Adrenal gland (tissue), 12 donors: ENCODE measurements around the gene SHKBP1. TPM values are rescaled to one million over a fixed set of nuclear protein-coding genes. Genes with fewer than 3 reads are reported as not detected.

Experiments used
- DNase-seq, 7 donors: peaks; one replicate each; pipeline ENCODE4 v3.0.0-alpha.2; 2019 to 2020
- H3K27ac ChIP-seq, 5 donors: fragments of 200-600 bp; sonication (generic) in 4 of 5; 1 replicate in 3 of 5; 2 replicates in 2 of 5; pipeline versions ENCODE4 v1.5.1 to v1.8.0; 2016 to 2020; ENCODE audit warnings: mild to moderate bottlenecking in 1 of 5
- H3K27me3 ChIP-seq: fragments of 200-600 bp; 2 replicates; pipeline ENCODE4 v1.8.0; 2021
- H3K36me3 ChIP-seq, 2 donors: fragments of 200-600 bp; replicated peaks in 1 of 2; 1 replicate in 1 of 2; 2 replicates in 1 of 2; pipeline versions ENCODE4 v1.5.1 to v1.8.0; 2018 to 2022
- H3K4me1 ChIP-seq, 2 donors: fragments of 200-600 bp; replicated peaks in 1 of 2; 1 replicate in 1 of 2; 2 replicates in 1 of 2; pipeline versions ENCODE4 v1.5.1 to v1.8.0; 2018 to 2021
- H3K4me3 ChIP-seq, 4 donors: fragments of 200-600 bp; sonication (generic) in 3 of 4; one replicate each; pipeline ENCODE4 v1.5.1; 2016 to 2018
- H3K9me3 ChIP-seq, 3 donors: fragments of 200-600 bp; sonication (generic) in 1 of 3; replicated peaks in 1 of 3; 1 replicate in 2 of 3; 2 replicates in 1 of 3; pipeline versions ENCODE4 v1.5.1 to v1.8.0; 2016 to 2021
- POLR2A ChIP-seq, 2 donors: fragments of 450-650 bp; IDR thresholded peaks; one replicate each; pipeline ENCODE4 v1.6.1; 2017; ENCODE audit warnings: antibody characterized with exemption in 2 of 2, mild to moderate bottlenecking in 2 of 2, moderate library complexity in 1 of 2
- WGBS, 4 donors: extraction: QIAGEN DNeasy Blood & Tissue Kit in 2 of 4; methylation state at CpG; one replicate each; pipeline versions ENCODE4 v1.1.5 to v1.1.7; 2013 to 2017; 5-methylcytosine and 5-hydroxymethylcytosine counted together
- intact Hi-C, 2 donors: fragments of 100-400 bp; cut with DNase I; formaldehyde crosslinking; loops; one replicate each; pipeline versions ENCODE4 v1.14.1 to v1.15.0; 2022 to 2023
- polyA plus RNA-seq, 3 donors: library from polyadenylated mRNA; stranded (reverse); fragments of 200-250 nt in 2 of 3; fragments of 350-450 nt in 1 of 3; fragmentation: Illumina TruSeq in 1 of 3; extraction: RNeasy Lipid Tissue Mini Kit (QIAGEN cat#74804) in 1 of 3; gene quantifications; one replicate each; pipeline ENCODE4 v1.2.3, GENCODE V29; 2013 to 2014
- total RNA-seq, 9 donors: library from RNA; depleted of rRNA in 4 of 9; stranded (reverse); fragments of >200 nt in 4 of 9; fragments of 120-200 nt in 1 of 9; fragmentation: NEBNext Ultra II Directional in 1 of 9; extraction: Animal tissue kit (Norgen Biotek cat#: 25700) in 1 of 9; gene quantifications; one replicate each; pipeline versions ENCODE4 v1.1.0 to v1.2.4, GENCODE V29; 2013 to 2023
- TF ChIP-seq, protein P1 (sequence below), 6 experiments: fragments of 450-650 bp in 4 of 6; fragments of 200-600 bp in 2 of 6; sonication (generic) in 1 of 6; IDR thresholded peaks; 1 replicate in 5 of 6; 2 replicates in 1 of 6; pipeline versions ENCODE4 v1.5.1 to v1.8.0; 2016 to 2021; ENCODE audit warnings: antibody characterized with exemption in 6 of 6, mild to moderate bottlenecking in 2 of 6, moderate library complexity in 1 of 6
- donor health status: healthy with polysubstance abuse.
- donor health status: Bipolar disorder and iron deficiency.
- donor health status: DM: yes; HTN: yes; CAD: no.
- donor health status: DM: no; HTN: no; CAD: no.
- donor health status: DM: no; HTN: no; CAD: no.
- donor health status: DM: yes; HTN: yes; CAD: no.

SHKBP1 gene
- total and polyA plus RNA-seq, 12 donors, result 12.5 to 157 (median 51.6) TPM

- H3K4me3 ChIP-seq, result no peak overlapping the region
- peak overlapping the region in 1 of 5 donors; percentile 73 for H3K27ac ChIP-seq
- no peaks in the 10 kb centered on the region for H3K9me3 ChIP-seq
- no peaks in the 10 kb centered on the region for H3K36me3 ChIP-seq
- H3K27me3 ChIP-seq, result no peaks in the 10 kb centered on the region
- WGBS, 4 donors, result 27 to 38% (median 32%) methylated on average over 3 to 5 of the region's 5 CpGs
- intact Hi-C loops, result no loop called here
- DNase-seq, result no peak
- TF ChIP-seq, protein P1, sequence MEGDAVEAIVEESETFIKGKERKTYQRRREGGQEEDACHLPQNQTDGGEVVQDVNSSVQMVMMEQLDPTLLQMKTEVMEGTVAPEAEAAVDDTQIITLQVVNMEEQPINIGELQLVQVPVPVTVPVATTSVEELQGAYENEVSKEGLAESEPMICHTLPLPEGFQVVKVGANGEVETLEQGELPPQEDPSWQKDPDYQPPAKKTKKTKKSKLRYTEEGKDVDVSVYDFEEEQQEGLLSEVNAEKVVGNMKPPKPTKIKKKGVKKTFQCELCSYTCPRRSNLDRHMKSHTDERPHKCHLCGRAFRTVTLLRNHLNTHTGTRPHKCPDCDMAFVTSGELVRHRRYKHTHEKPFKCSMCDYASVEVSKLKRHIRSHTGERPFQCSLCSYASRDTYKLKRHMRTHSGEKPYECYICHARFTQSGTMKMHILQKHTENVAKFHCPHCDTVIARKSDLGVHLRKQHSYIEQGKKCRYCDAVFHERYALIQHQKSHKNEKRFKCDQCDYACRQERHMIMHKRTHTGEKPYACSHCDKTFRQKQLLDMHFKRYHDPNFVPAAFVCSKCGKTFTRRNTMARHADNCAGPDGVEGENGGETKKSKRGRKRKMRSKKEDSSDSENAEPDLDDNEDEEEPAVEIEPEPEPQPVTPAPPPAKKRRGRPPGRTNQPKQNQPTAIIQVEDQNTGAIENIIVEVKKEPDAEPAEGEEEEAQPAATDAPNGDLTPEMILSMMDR (IDR thresholded peaks at IDR 0.05), result no peak
- no peak for TF ChIP-seq POLR2A (IDR thresholded peaks at IDR 0.05)
- H3K4me1 ChIP-seq, result peaks cover 0 to 5% of the 10 kb centered on the region in 2 donors
Measured at GRCh38 chr19:40640744-40641143, 64.1 kb downstream of the SHKBP1 start.

Other genes with a start within 250 kb of the SHKBP1 start
- gene C19orf47, start 228.5 kb upstream of the SHKBP1 start, total RNA-seq, result 10 to 100 TPM in 8 of 9 donors, 1 to 10 TPM in 1; 7.0 to 18.2 (median 14.5) TPM
- 10 to 100 TPM in 2 of 3 donors, 1 to 10 TPM in 1; 7.7 to 20.9 (median 17.5) TPM for gene C19orf47, start 228.5 kb upstream of the SHKBP1 start, polyA plus RNA-seq
- 1,000 to 10,000 TPM in 1 of 9 donors, 100 to 1,000 TPM in 8; 329 to 1,019 (median 528) TPM for gene PLD3, start 228.2 kb upstream of the SHKBP1 start, total RNA-seq
- 100 to 1,000 TPM; 170 to 374 (median 280) TPM for gene PLD3, start 228.2 kb upstream of the SHKBP1 start, polyA plus RNA-seq
- under 1 TPM in 7 of 9 donors, not detected in 2; 0.06 to 0.34 (median 0.18) TPM for gene HIPK4, start 186.7 kb upstream of the SHKBP1 start, total RNA-seq
- under 1 TPM in 2 of 3 donors, not detected in 1; 0.20 to 0.24 TPM for gene HIPK4, start 186.7 kb upstream of the SHKBP1 start, polyA plus RNA-seq
- gene PRX, start 163.5 kb upstream of the SHKBP1 start, total RNA-seq, result 10 to 100 TPM in 5 of 9 donors, 1 to 10 TPM in 4; 5.4 to 12.8 (median 10.4) TPM
- gene PRX, start 163.5 kb upstream of the SHKBP1 start, polyA plus RNA-seq, result 1 to 10 TPM; 3.2 to 6.6 (median 3.9) TPM
- gene SERTAD1, start 150.9 kb upstream of the SHKBP1 start, total RNA-seq, result 10 to 100 TPM; 10.2 to 20.8 (median 13.3) TPM
- 10 to 100 TPM in 2 of 3 donors, 1 to 10 TPM in 1; 1.7 to 20.6 (median 11.1) TPM for gene SERTAD1, start 150.9 kb upstream of the SHKBP1 start, polyA plus RNA-seq
- gene SERTAD3, start 132.5 kb upstream of the SHKBP1 start, total RNA-seq, result 10 to 100 TPM; 15.2 to 34.9 (median 28.0) TPM
- gene SERTAD3, start 132.5 kb upstream of the SHKBP1 start, polyA plus RNA-seq, result 10 to 100 TPM; 12.1 to 60.2 (median 32.4) TPM
- gene BLVRB, start 111.1 kb upstream of the SHKBP1 start, total RNA-seq, result 100 to 1,000 TPM in 5 of 9 donors, 10 to 100 TPM in 4; 85.8 to 303 (median 122) TPM
- gene BLVRB, start 111.1 kb upstream of the SHKBP1 start, polyA plus RNA-seq, result 100 to 1,000 TPM in 2 of 3 donors, 10 to 100 TPM in 1; 53.8 to 189 (median 124) TPM
- 1 to 10 TPM in 8 of 9 donors, under 1 TPM in 1; 0.91 to 5.4 (median 3.2) TPM for gene SPTBN4, start 109.9 kb upstream of the SHKBP1 start, total RNA-seq
- gene SPTBN4, start 109.9 kb upstream of the SHKBP1 start, polyA plus RNA-seq, result 10 to 100 TPM in 1 of 3 donors, 1 to 10 TPM in 2; 2.2 to 46.7 (median 9.9) TPM
- gene LTBP4, start 24.5 kb downstream of the SHKBP1 start, total RNA-seq, result 100 to 1,000 TPM in 6 of 9 donors, 10 to 100 TPM in 3; 17.7 to 205 (median 118) TPM
- gene LTBP4, start 24.5 kb downstream of the SHKBP1 start, polyA plus RNA-seq, result 100 to 1,000 TPM in 2 of 3 donors, 10 to 100 TPM in 1; 15.3 to 272 (median 142) TPM
- 10 to 100 TPM in 7 of 9 donors, 1 to 10 TPM in 2; 5.9 to 53.5 (median 30.2) TPM for gene NUMBL, start 113.8 kb downstream of the SHKBP1 start, total RNA-seq
- 10 to 100 TPM in 2 of 3 donors, 1 to 10 TPM in 1; 3.2 to 60.6 (median 29.7) TPM for gene NUMBL, start 113.8 kb downstream of the SHKBP1 start, polyA plus RNA-seq
- gene COQ8B, start 140.0 kb downstream of the SHKBP1 start, total RNA-seq, result 10 to 100 TPM; 21.6 to 80.4 (median 49.5) TPM
- gene COQ8B, start 140.0 kb downstream of the SHKBP1 start, polyA plus RNA-seq, result 10 to 100 TPM; 13.7 to 69.3 (median 36.9) TPM
- 10 to 100 TPM; 10.9 to 36.1 (median 21.3) TPM for gene ITPKC, start 140.2 kb downstream of the SHKBP1 start, total RNA-seq
- gene ITPKC, start 140.2 kb downstream of the SHKBP1 start, polyA plus RNA-seq, result 10 to 100 TPM in 2 of 3 donors, 1 to 10 TPM in 1; 7.8 to 27.6 (median 24.9) TPM
- 10 to 100 TPM in 5 of 9 donors, 1 to 10 TPM in 4; 2.2 to 17.5 (median 12.0) TPM for gene ACTMAP, start 173.6 kb downstream of the SHKBP1 start, total RNA-seq
- 10 to 100 TPM in 2 of 3 donors, 1 to 10 TPM in 1; 7.9 to 28.0 (median 18.6) TPM for gene ACTMAP, start 173.6 kb downstream of the SHKBP1 start, polyA plus RNA-seq
- 10 to 100 TPM; 18.5 to 91.3 (median 56.1) TPM for gene SNRPA, start 174.3 kb downstream of the SHKBP1 start, total RNA-seq
- 100 to 1,000 TPM in 2 of 3 donors, 10 to 100 TPM in 1; 92.1 to 176 (median 164) TPM for gene SNRPA, start 174.3 kb downstream of the SHKBP1 start, polyA plus RNA-seq
- 1 to 10 TPM in 3 of 9 donors, under 1 TPM in 1, not detected in 5; 0.74 to 9.2 (median 1.2) TPM for gene MIA, start 198.6 kb downstream of the SHKBP1 start, total RNA-seq
- 1 to 10 TPM in 2 of 3 donors, not detected in 1; 8.3 to 8.7 TPM for gene MIA, start 198.6 kb downstream of the SHKBP1 start, polyA plus RNA-seq
- gene RAB4B, start 201.4 kb downstream of the SHKBP1 start, total RNA-seq, result 100 to 1,000 TPM in 1 of 9 donors, 10 to 100 TPM in 8; 41.4 to 105 (median 66.4) TPM
- gene RAB4B, start 201.4 kb downstream of the SHKBP1 start, polyA plus RNA-seq, result 100 to 1,000 TPM in 1 of 3 donors, 10 to 100 TPM in 2; 25.8 to 135 (median 97.5) TPM
- 100 to 1,000 TPM in 6 of 9 donors, 10 to 100 TPM in 3; 79.2 to 169 (median 106) TPM for gene EGLN2, start 222.3 kb downstream of the SHKBP1 start, total RNA-seq
- gene EGLN2, start 222.3 kb downstream of the SHKBP1 start, polyA plus RNA-seq, result 100 to 1,000 TPM in 1 of 3 donors, 10 to 100 TPM in 2; 53.1 to 122 (median 98.7) TPM